ENCODE results near the gene PACS2.
"Not testable (repeated sequence)": the region's sequence is repeated elsewhere in the genome, so short reads cannot be mapped to it uniquely, and the experiment has no call there.

PACS2 gene

GRCh38 chr14:105333020-105333490 is 18.5 kb downstream of the PACS2 start:
- no peak for DNase-seq

- DNase-seq: no peak
Observed at GRCh38 chr14:105333613-105334364, 19.2 kb downstream of the PACS2 start.

DNA sequence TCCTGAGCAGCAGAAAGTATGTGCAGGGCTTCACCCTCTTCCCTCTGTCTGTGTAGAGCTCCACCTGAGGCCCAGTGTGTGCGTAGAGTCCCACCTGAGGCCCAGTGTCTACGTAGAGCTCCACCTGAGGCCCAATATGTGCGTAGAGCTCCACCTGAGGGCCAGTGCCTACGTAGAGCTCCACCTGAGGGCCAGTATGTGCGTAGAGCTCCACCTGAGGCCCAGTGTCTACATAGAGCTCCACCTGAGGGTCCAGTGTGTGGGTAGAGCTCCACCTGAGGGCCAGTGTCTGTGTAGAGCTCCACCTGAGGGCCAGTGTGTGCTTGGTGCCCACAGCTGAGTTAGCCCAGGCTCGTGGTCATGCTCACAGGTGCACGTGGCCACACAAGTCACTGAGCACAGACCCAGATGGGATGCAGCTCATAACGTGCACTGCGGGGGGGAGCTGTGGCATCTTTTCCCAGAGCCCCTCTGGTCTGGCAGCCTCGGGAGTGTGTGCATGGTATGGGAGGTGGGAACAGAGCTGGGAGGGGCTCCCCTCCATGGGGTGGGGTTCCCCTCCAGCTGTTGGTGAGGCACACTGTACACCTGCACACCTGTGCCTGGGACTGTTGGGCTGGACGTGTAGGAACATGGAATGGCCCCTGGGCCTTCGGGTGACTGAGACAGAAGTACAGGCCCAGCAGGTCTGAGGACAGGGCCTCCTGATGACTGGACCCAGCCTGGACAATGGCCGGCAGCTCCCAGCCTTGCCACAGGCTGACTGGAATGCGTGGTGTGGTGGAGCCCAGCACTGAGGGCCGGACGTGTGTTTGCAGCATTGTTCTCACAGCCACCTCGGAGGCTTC is 20.1 kb downstream of the PACS2 start:
- DNase-seq: no peak

DNA sequence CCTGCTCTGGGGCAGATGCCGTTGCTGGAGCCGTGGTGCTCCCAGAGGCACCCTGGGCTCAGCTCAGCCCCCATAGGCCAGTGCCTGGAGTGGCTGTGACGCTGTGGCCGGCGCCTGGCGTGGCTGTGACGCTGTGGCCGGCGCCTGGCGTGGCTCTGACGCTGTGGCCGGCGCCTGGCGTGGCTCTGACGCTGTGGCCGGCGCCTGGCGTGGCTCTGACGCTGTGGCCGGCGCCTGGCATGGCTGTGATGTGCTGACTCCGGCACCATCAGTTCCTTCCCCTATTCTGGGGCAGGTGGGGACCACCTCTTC is 20.6 kb downstream of the PACS2 start:
- DNase-seq: not testable (repeated sequence)

DNA sequence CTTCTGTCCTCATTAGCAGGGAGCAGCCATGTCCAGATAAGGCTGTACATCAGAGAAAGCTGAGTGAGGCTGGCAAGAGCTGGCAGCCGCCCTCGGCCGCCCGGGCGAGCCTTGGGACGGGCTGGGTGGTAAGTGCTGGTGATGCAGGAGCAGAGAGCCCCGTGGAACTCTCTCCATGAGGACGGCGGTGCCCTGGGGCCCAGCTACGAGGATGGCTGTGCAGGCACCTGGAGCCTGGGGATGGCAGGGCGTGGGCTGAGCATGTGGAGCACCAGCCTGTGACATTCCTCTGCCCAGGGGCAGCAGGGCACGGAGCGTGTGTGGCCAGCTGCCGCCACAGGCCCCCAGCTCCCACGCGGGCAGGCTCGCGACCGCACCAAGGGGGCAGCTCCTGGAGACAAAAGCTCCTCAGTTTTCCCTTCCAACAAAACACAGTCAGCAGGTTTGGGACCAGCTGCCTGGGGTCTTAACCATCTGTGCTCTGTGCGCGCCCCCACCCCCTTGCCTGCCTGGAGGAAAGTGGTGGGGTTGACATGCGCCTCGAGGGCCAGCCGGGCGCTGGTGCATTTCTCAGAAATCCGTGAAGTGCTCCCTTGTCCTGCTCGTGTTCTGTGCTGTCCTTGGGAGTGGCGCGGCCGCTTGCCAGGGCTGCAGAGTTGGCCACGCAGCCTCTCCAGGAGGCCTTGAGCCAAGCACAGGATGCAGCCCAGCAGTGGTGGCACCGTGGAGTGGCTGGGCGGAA is 21.4 kb downstream of the PACS2 start:
- no peak for DNase-seq

DNA sequence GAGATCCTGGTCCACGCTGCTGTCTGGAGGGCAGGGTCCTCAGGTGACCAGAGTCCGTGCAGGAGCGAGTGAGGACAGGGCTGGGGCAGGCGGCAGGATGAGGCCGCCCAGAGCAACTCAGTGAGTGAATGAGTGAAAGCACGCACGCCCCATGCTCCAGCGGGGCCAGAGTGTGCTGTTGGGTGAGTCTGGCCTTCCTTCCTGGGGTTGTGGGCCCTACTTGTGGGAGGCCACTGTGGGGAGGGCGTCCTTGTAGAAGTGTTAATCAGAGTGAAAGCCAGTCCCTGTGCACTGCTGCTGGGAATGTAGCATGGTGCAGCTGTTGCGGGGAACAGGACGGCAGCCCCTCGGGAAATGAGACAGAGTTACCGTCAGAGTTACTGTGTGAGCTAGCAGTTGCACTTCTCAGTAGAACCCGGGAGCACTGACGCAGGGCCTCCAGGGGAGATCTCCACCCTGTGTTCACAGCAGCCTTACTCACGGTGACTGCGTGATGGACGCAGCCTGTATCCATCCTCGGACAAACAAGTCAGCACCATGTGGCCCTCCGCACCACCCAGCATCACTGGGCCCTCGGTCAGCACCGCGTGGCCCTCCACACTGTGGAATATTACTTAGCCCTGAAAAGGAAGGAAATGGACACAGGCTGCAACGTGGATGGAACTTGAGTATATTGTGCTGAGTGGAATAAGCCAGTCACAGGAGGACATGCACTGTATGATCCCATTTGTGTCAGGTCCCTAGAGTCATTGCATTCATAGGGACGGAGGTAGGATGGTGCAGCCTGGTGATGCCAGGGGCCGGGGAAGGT is 22.1 kb downstream of the PACS2 start:
- no peak for DNase-seq

DNA sequence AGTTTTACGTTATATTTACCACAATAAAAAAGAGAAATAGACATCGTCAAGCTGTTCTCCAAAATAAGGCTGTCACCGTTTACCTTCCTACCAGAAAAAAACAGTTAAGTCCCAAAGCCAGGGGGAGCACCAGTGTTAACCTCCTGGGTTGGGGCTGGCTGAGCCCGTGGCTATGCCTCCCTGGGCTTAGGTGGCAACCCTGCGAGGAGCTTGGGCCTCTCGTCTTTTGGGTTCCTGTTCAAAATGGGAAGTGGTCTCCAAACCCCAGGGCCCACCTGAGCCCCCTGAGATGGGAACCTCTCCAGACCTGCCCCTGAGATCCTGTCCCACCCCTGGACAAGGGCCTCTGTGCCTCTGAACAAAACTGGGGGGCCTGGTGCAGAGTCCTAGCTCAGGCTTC is 22.9 kb downstream of the PACS2 start:
- DNase-seq: no peak

DNA sequence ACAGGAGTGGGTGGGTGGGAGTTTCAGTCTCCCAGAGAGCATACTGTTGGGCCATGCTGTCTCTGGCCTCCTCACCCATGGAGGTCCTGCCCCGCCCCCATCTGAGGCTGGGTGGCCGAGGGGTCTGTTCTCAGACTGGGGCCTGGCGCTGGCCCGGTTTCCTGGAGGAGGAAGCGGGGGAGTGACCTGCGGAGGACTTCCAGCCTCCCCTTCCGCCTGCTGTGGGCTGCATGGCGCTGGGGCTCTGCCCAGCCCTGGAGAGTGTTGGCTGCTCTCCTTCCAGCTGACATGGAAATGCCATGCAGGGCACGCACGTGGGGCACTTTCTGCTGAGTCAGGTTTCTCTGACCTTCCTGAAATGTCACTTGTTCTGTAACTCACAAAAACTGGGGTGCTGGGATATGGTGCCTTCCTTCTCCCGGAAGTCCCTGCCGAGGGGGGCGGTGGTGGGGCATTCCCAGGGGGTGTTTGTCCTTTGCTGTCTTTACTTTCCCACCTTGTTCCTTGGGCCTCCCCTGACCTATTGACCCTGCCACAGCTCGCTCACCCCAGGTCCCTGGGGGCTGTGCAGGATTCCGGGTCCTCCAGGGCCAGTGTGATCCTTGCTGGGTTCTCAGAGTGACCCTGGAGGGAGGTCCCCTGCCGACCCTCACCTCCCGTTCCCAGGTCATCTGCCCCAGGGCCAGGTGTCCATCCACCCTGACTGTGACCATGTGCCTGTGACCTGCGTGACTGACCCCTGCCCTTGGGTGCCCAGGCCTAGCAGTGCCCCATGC is 23.6 kb downstream of the PACS2 start:
- no peak for DNase-seq

DNA sequence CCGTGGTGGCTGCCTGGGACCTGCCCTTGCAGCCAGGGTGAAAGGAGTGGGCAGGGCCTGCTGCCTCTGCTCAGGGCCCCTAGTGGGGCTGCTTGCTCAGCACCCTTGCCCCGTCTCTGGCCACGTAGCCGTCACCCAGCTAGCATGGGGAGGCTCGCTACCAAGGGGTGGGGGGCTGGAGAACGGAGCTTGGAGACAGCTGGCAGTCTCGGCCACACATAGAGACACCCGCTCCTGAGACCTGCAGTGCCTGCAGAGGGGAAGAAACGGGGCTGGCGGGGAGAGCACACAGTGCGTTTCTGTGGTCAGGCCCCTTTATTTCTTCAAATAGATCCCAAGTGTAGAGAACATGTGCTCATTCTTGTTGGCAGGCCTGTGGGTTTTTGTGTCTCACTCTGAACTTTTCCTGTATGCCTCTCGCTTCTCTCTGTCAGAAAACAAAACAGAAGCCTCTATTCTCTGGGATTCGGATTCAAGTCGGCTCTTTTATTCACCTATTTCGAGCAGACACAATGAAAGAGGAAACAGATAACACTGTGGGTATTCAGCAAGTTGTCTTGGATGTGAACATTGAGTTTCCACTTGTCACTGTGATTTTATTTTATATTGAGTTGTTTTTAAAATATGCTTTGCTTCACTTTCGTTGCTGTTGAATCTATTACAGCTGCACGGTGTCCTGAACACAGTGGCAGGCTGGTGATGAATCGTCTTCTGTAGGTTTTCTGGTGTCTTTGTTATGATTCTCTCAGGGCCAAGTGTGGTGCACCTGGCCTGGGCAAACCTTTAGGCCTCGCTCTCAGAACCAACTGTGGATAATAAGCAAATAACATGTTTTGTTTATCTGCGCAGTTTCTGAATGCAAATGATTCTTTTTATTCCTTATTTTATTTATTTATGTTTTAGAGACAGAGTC is 26.5 kb downstream of the PACS2 start:
- DNase-seq: no peak

GRCh38 chr14:105343194-105343593 is 28.6 kb downstream of the PACS2 start:
- no peak for DNase-seq

GRCh38 chr14:105346200-105346533 is 31.6 kb downstream of the PACS2 start:
- DNase-seq: no peak

DNA sequence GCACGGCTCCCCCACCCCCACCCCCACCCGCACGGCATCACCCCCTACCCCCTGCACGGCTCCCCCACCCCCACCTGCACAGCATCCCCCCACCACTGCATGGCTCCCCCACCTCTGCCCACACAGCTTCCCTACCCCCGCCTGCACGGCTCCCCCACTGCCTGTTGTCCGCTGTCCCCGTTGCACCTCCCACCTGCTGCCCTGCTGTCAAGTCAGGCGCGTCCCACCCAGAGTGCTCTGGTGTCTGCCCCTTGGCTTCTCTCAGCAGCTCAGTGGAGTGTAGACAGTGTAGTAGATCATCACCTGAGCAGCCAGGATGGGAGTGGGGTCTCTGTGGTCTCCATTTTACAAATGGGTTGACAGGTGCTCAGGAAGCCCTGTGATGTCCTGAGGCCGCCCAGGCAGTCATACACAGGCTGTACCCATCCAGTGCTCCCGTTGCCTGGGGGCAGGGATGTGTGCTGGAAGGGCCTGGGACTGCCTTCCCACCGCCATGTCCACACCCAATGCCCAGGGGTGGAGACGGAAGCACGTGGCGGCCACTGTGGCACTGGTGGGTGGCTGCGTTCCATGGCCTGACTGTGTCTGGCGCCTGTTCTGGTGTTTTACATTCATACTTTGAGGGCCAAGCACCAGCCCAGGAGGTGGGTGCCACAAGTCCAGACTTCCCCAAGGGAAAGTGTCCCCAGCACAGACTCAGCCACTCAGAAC is 32.5 kb downstream of the PACS2 start:
- no peak for DNase-seq

DNA sequence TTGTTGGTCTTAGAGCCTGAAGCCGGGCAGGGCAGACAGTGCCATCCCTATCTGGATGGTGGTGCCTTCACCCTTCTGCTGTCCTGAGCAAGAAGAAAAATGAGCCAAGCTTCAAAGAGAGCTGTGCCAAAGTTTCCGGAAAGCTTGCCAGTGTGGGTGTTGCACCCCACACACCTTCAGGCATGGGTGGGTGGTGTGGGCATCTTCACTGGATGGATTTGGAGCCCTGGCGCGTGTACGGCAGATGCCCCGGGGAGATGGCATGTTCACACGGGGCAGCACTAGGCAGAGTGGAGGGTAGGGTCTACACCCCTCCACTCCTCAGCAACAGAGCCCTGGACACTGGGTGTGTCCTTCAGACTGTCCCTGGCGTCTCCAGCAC is 33.0 kb downstream of the PACS2 start:
- DNase-seq: no peak

GRCh38 chr14:105348169-105348944 is 33.8 kb downstream of the PACS2 start:
- no peak for DNase-seq

- no peak for DNase-seq
Observed at GRCh38 chr14:105348945-105349699, 34.6 kb downstream of the PACS2 start.

DNA sequence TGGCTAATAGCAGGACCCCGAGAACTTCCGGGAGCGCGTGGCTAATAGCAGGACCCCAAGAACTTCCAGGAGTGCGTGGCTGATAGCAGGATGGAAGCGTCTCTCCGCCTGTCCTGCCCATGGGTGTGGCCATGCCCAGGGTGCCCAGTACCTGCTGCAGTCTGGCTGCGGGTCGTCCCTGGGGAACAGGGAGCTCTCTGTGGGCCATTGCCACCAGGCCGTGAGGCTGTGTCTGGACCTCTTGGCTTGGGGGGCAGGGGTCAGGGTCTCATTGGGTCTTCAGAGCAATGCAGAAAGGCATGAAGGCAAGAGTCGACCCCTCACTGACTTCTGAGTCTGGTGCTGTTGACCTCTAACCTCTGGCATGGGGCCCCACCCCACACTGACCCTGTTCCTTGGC is 35.4 kb downstream of the PACS2 start:
- no peak for DNase-seq

GRCh38 chr14:105350450-105351244 is 36.1 kb downstream of the PACS2 start:
- no peak for DNase-seq

DNA sequence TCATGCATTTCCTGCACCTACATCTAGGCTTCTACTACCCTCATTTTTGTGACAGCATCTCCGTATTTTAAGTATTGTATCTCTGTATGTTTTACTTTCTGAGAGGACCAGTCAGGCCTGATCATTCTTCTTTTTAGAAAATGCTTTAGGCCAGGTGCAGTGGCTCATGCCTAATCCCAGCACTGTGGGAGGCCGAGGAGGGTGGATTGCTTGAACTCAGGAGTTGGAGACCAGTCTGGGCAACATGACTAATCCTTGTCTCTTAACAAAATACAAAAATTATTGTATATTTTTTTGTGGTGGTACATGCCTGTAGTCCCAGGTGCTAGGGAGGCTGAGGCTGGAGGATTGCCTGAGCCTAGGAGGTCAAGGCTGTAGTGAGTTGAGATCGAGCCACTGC is 36.9 kb downstream of the PACS2 start:
- DNase-seq: no peak
